ENCODE data around the gene OR6A2. TPM values are rescaled to one million over a fixed set of nuclear protein-coding genes. Genes with fewer than 3 reads are reported as not detected.
A peak's percentile ranks its signal among the peaks of the same experiment; 100 is the strongest.

Gene OR6A2
- not detected for polyA plus RNA-seq (2013, experiment 1 of 2)
- polyA plus RNA-seq (2013, experiment 2 of 2): not detected

- Histone ChIP-seq H3K36me3 (ENCODE audit: control insufficient read depth, insufficient read depth, low read length) (no peaks in the 10 kb centered on the region), H3K27ac (ENCODE audit: low read depth, low read length) (no peak within 1 kb of the TSS), H3K4me1 (ENCODE audit: control insufficient read depth, low read depth, low read length) (no peaks in the 10 kb centered on the region), H3K79me2 (ENCODE audit: control insufficient read depth, insufficient read depth, low read length) (no peaks in the 10 kb centered on the region), H2BK5ac (ENCODE audit: low read length) (no peak within 1 kb of the TSS), H3K79me1 (ENCODE audit: low read length) (no peaks in the 10 kb centered on the region), H3K27me3 (ENCODE audit: insufficient read depth, low read length, poor library complexity) (no peaks in the 10 kb centered on the region), H3K4me2 (ENCODE audit: low read length) (no peak within 1 kb of the TSS), H3K56ac (ENCODE audit: low read length) (no peak within 1 kb of the TSS), H3K9ac (ENCODE audit: low read length) (no peak within 1 kb of the TSS), H3K4me3 (ENCODE audit: low read length) (no peak within 1 kb of the TSS), H2BK15ac (replicated peaks; ENCODE audit: low read depth) (no peak within 1 kb of the TSS), H3K18ac (ENCODE audit: low read length) (no peak within 1 kb of the TSS), H3K23ac (ENCODE audit: low read length) (no peak within 1 kb of the TSS), H2BK120ac (ENCODE audit: low read depth, low read length) (no peak within 1 kb of the TSS), H2AK5ac (ENCODE audit: low read length) (no peak within 1 kb of the TSS), H4K5ac (ENCODE audit: low read length) (no peak within 1 kb of the TSS), H4K8ac (ENCODE audit: low read depth, low read length) (no peak within 1 kb of the TSS), H3K4ac (ENCODE audit: low read depth, low read length) (no peak within 1 kb of the TSS)
- no CpG with 5 or more reads among the region's 1 CpG for WGBS (ENCODE audit: extremely low coverage, insufficient coverage, low lambda C conversion rate)
- DNase-seq: peak; percentile 23
Measured at GRCh38 chr11:6799402-6799801, at the start of gene OR6A2. Gene OR6A2 (minus strand): TSS chr11:6799689. CDS start chr11:6795708, 3,981 bp downstream.

- Histone ChIP-seq H3K4me3 (ENCODE audit: low read length) (no peak within 1 kb of the TSS), H2BK5ac (ENCODE audit: low read length) (no peak within 1 kb of the TSS), H3K18ac (ENCODE audit: low read length) (no peak within 1 kb of the TSS), H2BK15ac (replicated peaks; ENCODE audit: low read depth) (no peak within 1 kb of the TSS), H3K79me2 (ENCODE audit: control insufficient read depth, insufficient read depth, low read length) (no peaks in the 10 kb centered on the region), H3K9ac (ENCODE audit: low read length) (no peak within 1 kb of the TSS), H4K5ac (ENCODE audit: low read length) (no peak within 1 kb of the TSS), H3K4me1 (ENCODE audit: control insufficient read depth, low read depth, low read length) (no peaks in the 10 kb centered on the region), H3K27ac (ENCODE audit: low read depth, low read length) (no peak within 1 kb of the TSS), H3K27me3 (ENCODE audit: insufficient read depth, low read length, poor library complexity) (no peaks in the 10 kb centered on the region), H3K36me3 (ENCODE audit: control insufficient read depth, insufficient read depth, low read length) (no peaks in the 10 kb centered on the region), H3K4me2 (ENCODE audit: low read length) (no peak within 1 kb of the TSS), H3K79me1 (ENCODE audit: low read length) (no peaks in the 10 kb centered on the region), H2AK5ac (ENCODE audit: low read length) (no peak within 1 kb of the TSS), H3K56ac (ENCODE audit: low read length) (no peak within 1 kb of the TSS), H3K23ac (ENCODE audit: low read length) (no peak within 1 kb of the TSS), H3K4ac (ENCODE audit: low read depth, low read length) (no peak within 1 kb of the TSS), H2BK120ac (ENCODE audit: low read depth, low read length) (no peak within 1 kb of the TSS), H4K8ac (ENCODE audit: low read depth, low read length) (no peak within 1 kb of the TSS)
- 100% methylated on average over 1 of the region's 3 CpGs for WGBS (ENCODE audit: extremely low coverage, insufficient coverage, low lambda C conversion rate)
- DNase-seq: no peak
Measured at GRCh38 chr11:6845383-6845782, 45.9 kb upstream of the OR6A2 start, which contains the start of gene OR10A5. Gene OR10A5 (plus strand): TSS chr11:6845683. CDS start chr11:6845683, 0 bp downstream.

- no peak overlapping the region for H3K4me3 ChIP-seq (ENCODE audit: low read length)
- no peak overlapping the region for H2BK5ac ChIP-seq (ENCODE audit: low read length)
- H3K27me3 ChIP-seq (ENCODE audit: insufficient read depth, low read length, poor library complexity): no peaks in the 10 kb centered on the region
- no peak overlapping the region for H2BK120ac ChIP-seq (ENCODE audit: low read depth, low read length)
- no CpG with 5 or more reads among the region's 5 CpGs for WGBS (ENCODE audit: extremely low coverage, insufficient coverage, low lambda C conversion rate)
- no peak for DNase-seq
- no peak overlapping the region for H3K27ac ChIP-seq (ENCODE audit: low read depth, low read length)
- no peak overlapping the region for H3K23ac ChIP-seq (ENCODE audit: low read length)
- no peak overlapping the region for H3K56ac ChIP-seq (ENCODE audit: low read length)
- H3K18ac ChIP-seq (ENCODE audit: low read length): no peak overlapping the region
- no peaks in the 10 kb centered on the region for H3K79me2 ChIP-seq (ENCODE audit: control insufficient read depth, insufficient read depth, low read length)
- no peak overlapping the region for H4K5ac ChIP-seq (ENCODE audit: low read length)
- no peak overlapping the region for H3K9ac ChIP-seq (ENCODE audit: low read length)
- no peaks in the 10 kb centered on the region for H3K36me3 ChIP-seq (ENCODE audit: control insufficient read depth, insufficient read depth, low read length)
- no peaks in the 10 kb centered on the region for H3K4me1 ChIP-seq (ENCODE audit: control insufficient read depth, low read depth, low read length)
- no peak overlapping the region for H3K4ac ChIP-seq (ENCODE audit: low read depth, low read length)
- H2BK15ac ChIP-seq (replicated peaks; ENCODE audit: low read depth): no peak overlapping the region
- no peak overlapping the region for H3K4me2 ChIP-seq (ENCODE audit: low read length)
- no peak overlapping the region for H4K8ac ChIP-seq (ENCODE audit: low read depth, low read length)
- H2AK5ac ChIP-seq (ENCODE audit: low read length): no peak overlapping the region
- H3K79me1 ChIP-seq (ENCODE audit: low read length): no peaks in the 10 kb centered on the region
Measured at GRCh38 chr11:6844356-6844755, 44.9 kb upstream of the OR6A2 start.

DNA sequence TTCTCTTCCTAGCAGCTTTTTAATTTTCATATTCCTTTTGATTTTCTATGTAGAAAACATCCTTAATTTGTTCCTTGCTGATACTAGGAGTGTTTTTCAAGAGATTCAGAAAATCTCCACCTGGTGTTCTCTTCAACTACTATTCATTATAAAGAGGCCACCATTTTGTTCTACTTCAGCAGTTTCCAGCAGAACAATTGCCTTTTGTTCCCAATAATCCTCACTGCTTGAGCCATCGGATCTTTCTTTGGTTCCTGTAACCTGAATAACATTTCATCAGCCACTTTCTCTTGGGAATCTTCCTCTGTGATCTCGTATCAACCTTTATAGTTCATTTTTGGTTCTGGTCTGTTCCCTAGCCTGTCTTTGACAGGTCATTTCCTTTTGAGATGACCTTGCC is 44.2 kb upstream of the OR6A2 start:
- Histone ChIP-seq H3K79me1 (ENCODE audit: low read length) (no peaks in the 10 kb centered on the region), H2BK15ac (replicated peaks; ENCODE audit: low read depth) (no peak overlapping the region), H3K4ac (ENCODE audit: low read depth, low read length) (no peak overlapping the region), H3K27me3 (ENCODE audit: insufficient read depth, low read length, poor library complexity) (no peaks in the 10 kb centered on the region), H3K9ac (ENCODE audit: low read length) (no peak overlapping the region), H2AK5ac (ENCODE audit: low read length) (no peak overlapping the region), H3K36me3 (ENCODE audit: control insufficient read depth, insufficient read depth, low read length) (no peaks in the 10 kb centered on the region), H3K4me1 (ENCODE audit: control insufficient read depth, low read depth, low read length) (no peaks in the 10 kb centered on the region), H2BK120ac (ENCODE audit: low read depth, low read length) (no peak overlapping the region), H4K8ac (ENCODE audit: low read depth, low read length) (no peak overlapping the region), H3K56ac (ENCODE audit: low read length) (no peak overlapping the region), H3K79me2 (ENCODE audit: control insufficient read depth, insufficient read depth, low read length) (no peaks in the 10 kb centered on the region), H3K18ac (ENCODE audit: low read length) (no peak overlapping the region), H3K4me3 (ENCODE audit: low read length) (no peak overlapping the region), H3K27ac (ENCODE audit: low read depth, low read length) (no peak overlapping the region), H3K4me2 (ENCODE audit: low read length) (no peak overlapping the region), H3K23ac (ENCODE audit: low read length) (no peak overlapping the region), H2BK5ac (ENCODE audit: low read length) (no peak overlapping the region), H4K5ac (ENCODE audit: low read length) (no peak overlapping the region)
- DNase-seq: no peak
- WGBS (ENCODE audit: extremely low coverage, insufficient coverage, low lambda C conversion rate): no CpG with 5 or more reads among the region's 2 CpGs

GRCh38 chr11:6841694-6842093 is 42.2 kb upstream of the OR6A2 start:
- no peaks in the 10 kb centered on the region for H3K27me3 ChIP-seq (ENCODE audit: insufficient read depth, low read length, poor library complexity)

DNA sequence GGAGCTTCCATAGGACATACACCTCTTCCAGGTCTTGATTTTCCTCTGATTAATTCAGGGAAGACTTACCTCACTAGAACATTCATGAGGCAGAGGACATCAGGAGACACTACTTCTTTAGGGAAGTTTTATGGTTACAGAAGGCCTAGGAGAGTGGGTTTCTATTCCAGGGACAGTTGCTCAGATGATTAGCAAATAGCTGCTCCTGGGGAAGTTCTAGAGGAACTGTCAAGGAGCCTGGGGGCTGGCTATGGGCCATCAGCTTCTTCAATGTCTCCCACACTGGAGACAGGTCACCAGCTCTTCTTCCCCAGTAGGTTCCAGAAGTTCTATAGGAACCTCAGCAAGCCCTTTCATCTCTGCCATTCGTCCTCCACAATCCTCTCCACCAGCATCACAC is 34.5 kb upstream of the OR6A2 start:
- H3K4me2 ChIP-seq (ENCODE audit: low read length): no peak overlapping the region
- no CpG with 5 or more reads among the region's 1 CpG for WGBS (ENCODE audit: extremely low coverage, insufficient coverage, low lambda C conversion rate)

More at GRCh38 chr11:6841694-6842093, 42.2 kb upstream of the OR6A2 start:
- H3K36me3 ChIP-seq (ENCODE audit: control insufficient read depth, insufficient read depth, low read length): no peaks in the 10 kb centered on the region
- H3K4me1 ChIP-seq (ENCODE audit: control insufficient read depth, low read depth, low read length): no peaks in the 10 kb centered on the region
- H2AK5ac ChIP-seq (ENCODE audit: low read length): no peak overlapping the region
- H3K4ac ChIP-seq (ENCODE audit: low read depth, low read length): no peak overlapping the region
- no peak overlapping the region for H3K23ac ChIP-seq (ENCODE audit: low read length)
- no peak overlapping the region for H3K27ac ChIP-seq (ENCODE audit: low read depth, low read length)
- H2BK5ac ChIP-seq (ENCODE audit: low read length): no peak overlapping the region
- H3K4me3 ChIP-seq (ENCODE audit: low read length): no peak overlapping the region
- no peak overlapping the region for H2BK120ac ChIP-seq (ENCODE audit: low read depth, low read length)
- H3K18ac ChIP-seq (ENCODE audit: low read length): no peak overlapping the region
- no peak overlapping the region for H3K9ac ChIP-seq (ENCODE audit: low read length)
- H3K56ac ChIP-seq (ENCODE audit: low read length): no peak overlapping the region
- H3K4me2 ChIP-seq (ENCODE audit: low read length): no peak overlapping the region
- no peak overlapping the region for H4K5ac ChIP-seq (ENCODE audit: low read length)
- no peaks in the 10 kb centered on the region for H3K79me1 ChIP-seq (ENCODE audit: low read length)
- H4K8ac ChIP-seq (ENCODE audit: low read depth, low read length): no peak overlapping the region
- no peaks in the 10 kb centered on the region for H3K79me2 ChIP-seq (ENCODE audit: control insufficient read depth, insufficient read depth, low read length)
- H2BK15ac ChIP-seq (replicated peaks; ENCODE audit: low read depth): no peak overlapping the region
- DNase-seq: no peak

More for the DNA sequence above, 34.5 kb upstream of the OR6A2 start:
- H2BK5ac ChIP-seq (ENCODE audit: low read length): no peak overlapping the region
- DNase-seq: no peak
- H2BK15ac ChIP-seq (replicated peaks; ENCODE audit: low read depth): no peak overlapping the region
- no peaks in the 10 kb centered on the region for H3K4me1 ChIP-seq (ENCODE audit: control insufficient read depth, low read depth, low read length)
- no peaks in the 10 kb centered on the region for H3K27me3 ChIP-seq (ENCODE audit: insufficient read depth, low read length, poor library complexity)
- H3K18ac ChIP-seq (ENCODE audit: low read length): no peak overlapping the region
- no peak overlapping the region for H3K27ac ChIP-seq (ENCODE audit: low read depth, low read length)
- no peak overlapping the region for H3K9ac ChIP-seq (ENCODE audit: low read length)
- H4K5ac ChIP-seq (ENCODE audit: low read length): no peak overlapping the region
- no peak overlapping the region for H3K56ac ChIP-seq (ENCODE audit: low read length)
- no peak overlapping the region for H4K8ac ChIP-seq (ENCODE audit: low read depth, low read length)
- H3K4ac ChIP-seq (ENCODE audit: low read depth, low read length): no peak overlapping the region
- no peaks in the 10 kb centered on the region for H3K79me2 ChIP-seq (ENCODE audit: control insufficient read depth, insufficient read depth, low read length)
- H3K36me3 ChIP-seq (ENCODE audit: control insufficient read depth, insufficient read depth, low read length): no peaks in the 10 kb centered on the region
- no peak overlapping the region for H3K4me3 ChIP-seq (ENCODE audit: low read length)
- H2AK5ac ChIP-seq (ENCODE audit: low read length): no peak overlapping the region
- no peak overlapping the region for H2BK120ac ChIP-seq (ENCODE audit: low read depth, low read length)
- no peaks in the 10 kb centered on the region for H3K79me1 ChIP-seq (ENCODE audit: low read length)
- H3K23ac ChIP-seq (ENCODE audit: low read length): no peak overlapping the region

Data from mesendoderm (in vitro differentiated cells).